GM04503 (cell line): ENCODE results near the gene NDUFS3.
"Not testable (repeated sequence)": the region's sequence is repeated elsewhere in the genome, so short reads cannot be mapped to it uniquely, and the experiment has no call there.

ENCODE experiments used
- DNase-seq: peaks from one replicate; pipeline ENCODE4 v3.0.0-alpha.2; 2012; ENCODE audit warnings: low read depth

The NDUFS3 gene

DNA sequence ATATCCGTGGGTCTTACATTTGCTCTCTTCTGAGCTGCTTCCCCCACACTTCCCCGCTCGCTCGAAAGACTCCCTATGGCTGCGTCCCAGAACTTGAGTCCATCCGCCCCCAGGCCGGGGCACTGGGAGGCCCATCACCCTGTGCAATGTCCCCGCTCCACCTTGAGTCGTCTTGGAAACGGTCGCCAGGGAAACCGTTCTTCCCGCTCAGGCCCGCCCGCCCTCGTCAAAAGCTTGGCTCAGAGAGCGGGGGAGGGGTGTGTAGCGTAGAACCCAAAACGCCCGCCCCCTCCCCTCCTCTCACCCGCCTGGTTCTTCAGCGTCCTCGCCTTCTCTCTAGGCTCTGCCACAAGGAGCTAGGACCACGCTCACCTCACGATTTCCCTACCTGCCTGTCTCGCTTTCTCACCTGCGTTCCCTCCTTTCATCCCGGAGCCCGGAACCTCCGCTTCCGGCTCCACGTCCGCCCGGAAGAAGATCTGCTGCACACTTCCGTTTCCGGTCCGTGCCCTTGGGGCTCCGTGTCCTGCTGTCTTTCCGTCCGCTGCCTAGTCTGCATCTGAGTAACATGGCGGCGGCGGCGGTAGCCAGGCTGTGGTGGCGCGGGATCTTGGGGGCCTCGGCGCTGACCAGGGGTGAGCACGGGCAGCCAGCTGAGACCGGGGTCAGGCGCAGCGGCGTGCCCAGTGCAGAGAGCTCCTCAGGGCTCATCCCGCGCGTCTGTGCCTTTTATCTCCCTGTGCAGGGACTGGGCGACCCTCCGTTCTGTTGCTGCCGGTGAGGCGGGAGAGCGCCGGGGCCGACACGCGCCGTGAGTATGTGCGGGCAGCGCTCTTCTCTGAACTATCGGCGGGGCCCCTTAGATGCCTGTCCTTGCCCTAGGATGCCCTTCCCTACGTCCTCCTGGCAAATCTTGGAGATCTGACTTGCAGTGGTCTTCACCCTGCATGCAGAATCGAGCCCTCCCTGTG is at the start of gene NDUFS3, which contains the start of gene KBTBD4:
NDUFS3 (plus strand) TSS at position 551 of the 971 bp plus-strand sequence; CDS start at position 569, 18 bp downstream.
KBTBD4 (minus strand) TSS at position 447 of the 971 bp plus-strand sequence; CDS start at position 428, 19 bp downstream.
- peak; percentile 47 for DNase-seq

DNA sequence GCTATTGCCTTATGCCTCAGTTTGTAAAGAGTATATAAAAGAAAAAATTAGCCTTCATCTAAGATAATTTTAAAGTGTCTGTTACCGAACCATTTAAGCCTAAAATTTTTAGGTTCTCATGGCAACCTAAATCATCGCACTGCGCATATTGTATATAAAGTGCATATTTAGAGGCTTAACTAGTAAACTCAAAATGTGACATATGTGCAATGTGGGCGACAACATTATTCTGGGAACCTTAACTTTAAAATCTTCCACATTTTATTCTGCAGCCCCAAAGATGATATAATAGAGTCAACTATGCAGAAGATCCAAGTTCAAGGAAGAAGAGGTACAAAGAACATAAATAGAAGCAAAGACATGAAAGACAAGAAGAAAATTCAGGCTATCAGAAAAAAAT is 48.9 kb upstream of the NDUFS3 start:
- no peak for DNase-seq

DNA sequence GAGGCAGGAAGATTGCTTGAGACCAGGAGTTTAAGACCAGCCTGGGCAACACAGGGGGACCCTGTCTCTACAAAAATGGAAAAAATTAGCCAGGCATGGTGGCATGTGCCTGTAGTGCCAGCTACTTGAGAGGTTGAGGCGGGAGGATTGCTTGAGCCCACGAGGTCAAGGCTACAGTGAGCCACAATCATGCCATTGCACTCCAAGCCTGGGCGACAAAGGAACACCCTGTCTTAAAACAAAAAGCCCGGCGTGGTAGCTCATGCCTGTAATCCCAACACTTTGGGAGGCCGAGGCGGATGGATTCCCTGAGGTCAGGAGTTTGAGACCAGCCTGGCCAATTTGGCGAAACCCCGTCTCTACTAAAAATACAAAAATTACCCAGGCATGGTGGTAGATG is 48.2 kb upstream of the NDUFS3 start:
- not testable (repeated sequence) for DNase-seq

DNA sequence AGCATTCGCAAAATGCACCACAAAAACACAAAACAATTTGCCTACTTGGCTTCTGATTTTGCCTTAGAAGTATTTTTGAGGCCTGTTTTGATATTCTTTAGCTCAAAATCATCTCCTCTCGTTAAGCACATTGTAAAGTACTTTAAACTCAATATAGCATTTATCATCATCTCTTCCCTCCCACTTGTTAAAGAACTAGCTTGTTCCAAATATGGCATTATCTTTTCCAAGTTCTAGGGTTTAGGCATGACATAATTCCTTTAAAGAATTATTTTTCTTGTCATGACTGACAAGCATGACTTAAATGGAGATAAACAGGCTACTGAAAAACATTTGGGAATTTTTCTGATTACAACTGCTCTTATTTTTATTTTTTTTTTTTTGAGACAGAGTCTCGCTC is 47.2 kb upstream of the NDUFS3 start:
- DNase-seq, result no peak

DNA sequence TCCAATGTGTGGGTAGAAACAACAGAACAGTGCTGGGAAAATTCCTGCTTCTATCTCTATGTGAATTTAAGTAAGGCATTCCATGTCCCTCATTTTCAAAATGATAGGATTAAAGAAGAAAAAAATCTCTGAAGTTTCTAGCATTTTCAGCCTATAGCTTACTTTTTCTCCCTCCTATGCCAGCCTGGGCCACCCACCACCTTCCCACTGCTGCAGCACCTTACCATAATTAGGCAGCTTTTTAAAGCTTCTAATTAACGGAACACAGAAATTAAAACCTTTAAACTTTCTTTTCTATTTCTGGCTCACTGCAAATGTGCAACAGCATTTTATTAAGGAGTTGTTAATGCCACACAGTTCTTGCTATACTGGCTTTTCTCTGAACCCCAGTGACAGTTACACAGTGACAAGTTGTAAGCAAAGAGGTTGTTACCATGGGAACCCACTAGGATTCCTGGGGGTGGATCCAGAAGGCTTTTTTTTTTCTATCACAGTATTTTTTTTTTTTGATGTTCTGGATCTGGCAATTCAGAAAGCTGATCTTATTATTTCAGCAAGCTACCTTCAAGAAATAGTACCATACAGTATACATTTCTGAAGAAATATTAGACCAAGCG is 46.2 kb upstream of the NDUFS3 start:
- DNase-seq, result no peak

DNA sequence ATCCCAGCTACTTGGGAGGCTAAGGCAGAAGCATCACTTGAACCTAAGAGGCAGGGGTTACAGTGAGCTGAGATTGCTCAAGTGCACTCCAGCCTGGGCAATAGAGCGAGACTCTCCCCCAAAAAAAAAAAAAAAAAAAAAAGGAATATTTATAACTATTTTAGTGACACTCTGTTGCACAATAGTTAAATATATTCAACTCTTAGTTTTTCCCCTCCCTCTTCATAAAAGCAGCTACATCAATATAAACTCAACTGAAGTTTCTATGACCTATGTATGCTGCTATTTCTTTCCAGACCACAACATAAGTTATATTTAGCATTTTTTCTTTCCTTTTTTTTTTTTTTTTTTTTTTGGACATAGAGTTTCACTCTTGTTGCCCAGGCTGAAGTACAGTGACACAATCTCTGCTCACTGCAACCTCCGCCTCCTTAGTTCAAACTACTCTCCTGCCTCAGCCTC is 45.2 kb upstream of the NDUFS3 start:
- peak; percentile 48 for DNase-seq

DNA sequence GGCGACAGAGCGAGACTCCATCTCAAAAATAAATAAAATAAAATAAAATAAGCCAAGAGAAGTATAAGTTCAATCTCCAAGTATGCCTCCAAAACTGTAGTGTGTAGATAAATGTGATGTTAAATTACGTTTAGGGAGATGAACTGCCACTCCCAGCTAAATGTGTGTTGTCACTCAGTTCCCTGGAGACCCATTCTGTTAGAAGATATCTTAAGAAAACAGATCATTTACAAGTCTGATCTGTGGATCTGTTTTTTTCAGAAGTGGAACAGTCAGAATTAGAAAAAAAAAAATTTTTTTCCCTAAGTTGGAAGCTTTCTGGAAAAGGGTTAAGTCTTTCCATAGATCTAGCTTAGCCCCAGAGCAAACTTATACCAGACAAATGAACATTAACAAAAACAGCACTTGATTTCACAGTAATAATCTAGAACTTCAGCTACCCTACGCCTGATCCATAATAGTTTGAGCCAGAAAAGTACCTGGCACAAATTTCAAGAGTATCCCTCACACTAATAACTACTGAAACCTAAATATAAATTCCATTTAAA is 44.1 kb upstream of the NDUFS3 start:
- DNase-seq, result no peak

DNA sequence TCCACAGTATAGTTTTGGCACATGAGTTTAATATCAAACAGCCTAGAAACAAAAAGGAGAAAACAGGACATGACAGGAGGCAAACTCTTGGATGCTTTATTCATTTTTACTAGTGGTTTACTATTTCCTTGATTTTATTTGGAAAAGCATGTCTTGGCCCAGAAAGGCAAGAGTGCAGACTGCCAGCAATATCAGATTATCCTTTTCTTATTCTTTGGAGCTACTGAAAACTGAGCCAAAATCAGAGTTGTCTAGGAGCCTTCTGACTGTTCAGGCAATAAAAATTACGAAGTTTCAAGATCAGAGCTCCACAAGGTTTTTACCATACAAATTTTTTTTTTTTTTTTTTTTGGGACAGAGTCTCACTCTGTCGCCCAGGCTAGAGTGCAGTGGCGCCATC is 42.0 kb upstream of the NDUFS3 start:
- DNase-seq, result no peak

DNA sequence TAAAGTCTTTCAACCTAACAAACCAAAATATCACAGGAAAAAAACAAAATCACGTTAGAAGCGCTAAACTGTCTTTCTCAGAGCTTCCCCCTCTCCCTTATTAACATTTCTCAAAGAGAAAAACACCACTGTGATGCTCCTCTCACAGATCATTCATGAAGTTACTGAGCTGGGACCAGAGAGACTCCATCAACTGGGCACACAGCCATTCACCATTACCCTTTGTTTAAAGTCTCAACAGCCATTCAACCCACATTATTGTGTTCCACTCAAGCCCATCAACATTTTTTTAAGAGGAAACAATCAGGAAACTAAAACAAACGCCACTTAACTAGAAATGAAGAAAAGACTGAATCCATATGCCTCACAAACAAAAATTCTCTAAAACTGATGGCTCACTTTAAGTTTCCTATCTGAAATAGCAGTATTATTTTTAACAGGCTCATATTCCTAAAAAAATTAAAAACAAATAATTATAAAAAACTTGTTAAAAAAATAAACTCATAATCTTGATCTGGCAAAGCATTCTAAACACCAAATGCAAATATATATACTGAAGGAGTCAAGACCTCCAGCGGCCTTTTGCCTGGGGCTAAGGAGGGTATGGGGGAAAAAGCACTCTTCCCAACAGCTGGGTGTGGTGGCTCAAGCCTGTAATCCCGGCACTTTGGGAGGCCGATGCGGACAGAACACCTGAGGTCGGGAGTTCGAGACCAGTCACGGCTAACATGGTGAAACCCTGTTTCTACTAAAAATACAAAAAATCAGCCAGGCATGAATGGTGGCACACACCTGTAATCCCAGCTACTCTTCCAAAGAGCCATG is 39.9 kb upstream of the NDUFS3 start:
- no peak for DNase-seq

DNA sequence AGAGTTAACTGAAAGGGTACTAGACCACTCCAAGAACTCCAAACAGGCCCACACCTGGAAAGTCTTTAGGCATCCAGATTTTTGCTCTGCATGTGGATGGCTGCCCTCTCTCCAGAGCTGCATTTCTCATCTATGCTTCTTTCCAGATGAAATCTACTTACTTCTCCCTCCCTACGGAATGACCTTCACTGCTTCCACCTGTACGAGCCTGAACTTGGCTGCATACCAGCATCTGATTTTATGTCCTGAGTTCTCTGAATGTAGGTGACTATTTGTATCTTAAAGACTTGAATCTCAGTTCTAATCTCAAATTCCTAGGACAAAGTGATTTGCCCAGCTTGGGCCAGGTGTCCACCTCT is 39.2 kb upstream of the NDUFS3 start:
- no peak for DNase-seq

DNA sequence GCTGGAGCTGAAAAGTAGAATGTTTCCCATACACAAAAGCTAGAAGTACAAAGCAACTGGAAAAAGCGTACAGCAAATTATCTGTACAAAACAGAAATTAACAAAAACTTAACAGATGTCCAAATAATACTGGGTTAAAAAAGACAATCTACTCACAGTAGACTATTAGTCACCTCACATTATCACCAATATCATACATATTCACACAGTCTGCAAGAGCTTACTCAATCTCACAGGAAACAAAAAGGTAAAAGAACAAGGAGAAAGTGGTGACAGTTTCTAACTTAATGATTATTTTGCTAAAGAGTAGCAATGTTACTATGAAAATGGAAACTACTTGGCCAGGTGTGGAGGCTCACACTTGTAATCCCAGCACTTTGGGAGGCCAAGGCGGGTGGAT is 37.8 kb upstream of the NDUFS3 start:
- no peak for DNase-seq

DNA sequence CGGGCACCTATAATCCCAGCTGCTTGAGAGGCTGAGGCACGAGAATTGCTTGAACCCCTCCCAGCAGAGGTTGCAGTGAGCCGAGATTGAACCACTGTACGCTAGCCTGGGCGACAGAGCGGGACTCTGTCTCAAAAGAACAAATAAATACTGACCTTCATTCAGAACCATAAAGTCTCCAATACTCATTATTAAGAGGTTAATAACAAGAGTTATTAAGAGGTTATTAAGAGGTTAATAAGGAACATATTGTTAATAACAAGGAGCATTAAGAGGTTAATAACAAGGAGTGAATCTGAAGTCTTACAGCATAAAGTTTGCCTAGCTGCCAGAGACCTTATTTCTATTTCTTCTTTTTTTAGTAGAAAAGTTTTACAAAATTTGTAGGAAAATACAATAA is 33.6 kb upstream of the NDUFS3 start:
- DNase-seq, result no peak

DNA sequence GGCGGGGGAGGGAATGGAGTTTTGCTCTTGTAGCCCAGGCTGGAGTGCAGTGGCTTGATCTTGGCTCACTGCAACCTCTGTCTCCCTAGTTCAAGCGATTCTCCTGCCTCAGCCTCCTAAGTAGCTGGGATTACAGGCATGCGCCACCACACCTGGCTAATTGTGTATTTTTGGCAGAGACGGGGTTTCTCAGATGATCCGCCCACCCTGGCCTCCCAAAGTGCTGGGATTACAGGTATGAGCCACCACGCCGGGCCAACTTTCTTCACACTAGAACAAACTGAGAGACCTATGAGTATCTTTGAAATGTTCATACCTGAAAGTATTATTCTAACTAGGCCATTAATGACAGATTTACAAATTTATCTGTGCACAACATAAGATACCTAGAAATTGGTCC is 32.6 kb upstream of the NDUFS3 start:
- DNase-seq, result not testable (repeated sequence)

DNA sequence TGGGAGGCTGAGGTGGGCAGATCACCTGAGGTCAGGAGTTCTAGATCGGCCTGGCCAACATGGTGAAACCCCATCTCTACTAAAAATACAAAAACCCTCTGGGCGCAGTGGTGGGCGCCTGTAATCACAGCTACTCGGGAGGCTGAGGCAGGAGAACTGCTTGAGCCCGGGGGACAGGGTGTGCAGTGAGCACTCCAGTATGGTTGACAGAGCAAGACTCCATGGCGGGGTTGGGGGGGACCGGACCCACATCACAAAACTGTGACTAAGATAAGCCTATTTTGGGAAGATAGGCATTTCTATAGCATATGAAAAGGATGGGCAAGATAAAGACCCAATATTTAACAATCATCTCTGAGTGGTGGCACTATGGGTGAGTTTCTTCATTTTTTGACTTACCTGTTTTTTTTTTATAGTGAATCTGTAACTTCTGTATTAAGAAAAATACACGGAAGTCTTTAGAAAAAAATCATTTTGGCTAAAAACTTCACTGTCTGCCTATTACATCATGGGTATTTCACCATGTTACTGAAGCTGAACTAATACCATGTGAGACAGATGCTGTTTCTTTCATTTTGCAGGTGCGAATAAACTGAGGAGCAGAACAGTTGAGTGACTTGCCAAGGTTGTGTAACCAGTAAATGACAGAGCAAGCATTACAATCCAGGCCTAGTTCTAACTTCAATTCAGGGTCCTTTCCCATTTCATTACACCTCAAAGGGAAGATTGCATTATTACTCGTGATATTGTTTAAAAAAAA is 28.4 kb upstream of the NDUFS3 start:
- DNase-seq, result no peak

DNA sequence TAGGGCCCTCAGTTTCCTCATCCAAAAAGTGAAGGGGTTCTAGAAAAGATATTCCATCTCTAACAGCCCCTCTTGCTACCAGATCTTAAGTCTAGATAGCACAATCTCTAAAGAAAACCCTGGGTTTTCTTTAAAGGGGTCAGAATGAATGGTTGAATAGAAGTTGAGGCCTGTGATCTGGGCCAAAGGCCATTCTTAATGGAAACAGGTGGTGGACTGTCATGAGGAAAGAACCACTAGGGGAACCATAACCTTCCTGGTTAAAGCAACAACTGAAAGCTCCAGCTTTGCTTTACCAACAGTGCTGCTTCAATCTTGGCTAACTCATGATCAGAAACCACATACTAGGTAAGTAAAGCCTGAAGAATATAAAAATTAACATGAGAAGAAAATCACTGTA is 27.8 kb upstream of the NDUFS3 start:
- DNase-seq, result no peak

DNA sequence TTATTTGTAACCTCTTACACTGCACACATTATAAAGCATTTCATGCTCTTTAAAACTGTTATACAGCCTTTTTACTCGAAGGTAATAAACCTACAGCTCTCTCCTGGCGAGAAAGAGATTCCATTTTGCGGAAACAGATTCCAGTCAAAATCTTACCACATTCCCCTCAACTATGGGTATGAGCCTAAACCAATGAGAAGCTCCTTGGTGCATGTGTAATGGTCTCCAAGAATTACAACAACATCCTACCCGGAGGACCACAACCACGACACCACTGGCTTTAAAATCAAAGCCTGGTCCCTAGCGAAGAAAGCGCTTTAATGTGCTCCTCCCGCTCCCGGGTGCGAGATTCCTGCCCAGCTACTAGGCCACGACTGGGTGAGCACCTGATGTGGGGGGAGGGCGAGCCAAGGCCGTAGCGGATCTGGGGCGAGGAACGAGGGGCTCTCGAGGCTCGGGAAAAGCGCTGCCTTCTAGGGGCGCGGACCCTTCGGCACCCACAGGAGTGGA is 26.8 kb upstream of the NDUFS3 start:
- DNase-seq, result no peak

DNA sequence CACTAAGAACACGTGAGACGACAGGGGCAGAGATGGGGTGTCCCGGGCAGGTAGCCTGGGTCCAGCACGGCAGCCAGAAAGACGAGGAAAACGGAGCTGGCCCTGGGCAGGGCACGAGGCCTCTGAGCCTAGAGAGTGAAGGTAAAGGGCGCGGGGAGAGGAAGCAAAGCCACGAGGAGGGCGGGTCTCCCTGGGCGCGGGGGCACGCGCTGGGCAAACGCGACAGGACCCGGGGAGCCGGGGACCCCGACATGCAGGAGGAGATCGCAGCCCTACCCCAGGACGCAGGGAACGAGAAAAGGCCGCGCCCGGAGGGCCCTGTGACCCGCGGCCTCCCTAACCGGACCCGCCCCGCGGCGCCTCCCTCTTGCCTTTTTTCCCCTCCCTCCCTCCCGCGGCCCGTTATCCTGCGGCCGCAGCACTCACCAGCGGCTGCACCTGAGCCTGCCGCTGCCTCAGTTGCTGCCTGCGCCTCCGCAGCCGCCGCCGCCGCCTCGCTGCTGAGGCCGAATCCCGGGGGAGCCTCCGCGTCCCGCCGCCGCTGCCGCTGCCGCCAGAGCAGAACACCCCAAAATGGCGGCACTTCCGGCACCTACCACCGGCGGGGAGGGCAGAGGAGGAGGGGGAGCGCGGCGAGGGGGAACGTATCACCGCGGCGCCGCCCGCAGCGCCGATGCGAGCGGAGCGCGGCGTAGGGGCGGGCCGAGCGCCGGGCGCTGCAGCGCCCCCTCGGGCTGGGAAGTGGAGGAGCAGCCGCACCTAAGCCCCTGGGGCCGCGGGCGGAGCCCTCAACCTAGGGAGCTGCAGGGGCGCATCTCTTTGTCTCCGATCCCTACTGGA is 26.1 kb upstream of the NDUFS3 start, which contains the start of gene CELF1:
CELF1 (minus strand) TSS at position 567 of the 840 bp plus-strand sequence. CDS start 53,609 bp downstream, outside the sequence.
- no peak for DNase-seq

DNA sequence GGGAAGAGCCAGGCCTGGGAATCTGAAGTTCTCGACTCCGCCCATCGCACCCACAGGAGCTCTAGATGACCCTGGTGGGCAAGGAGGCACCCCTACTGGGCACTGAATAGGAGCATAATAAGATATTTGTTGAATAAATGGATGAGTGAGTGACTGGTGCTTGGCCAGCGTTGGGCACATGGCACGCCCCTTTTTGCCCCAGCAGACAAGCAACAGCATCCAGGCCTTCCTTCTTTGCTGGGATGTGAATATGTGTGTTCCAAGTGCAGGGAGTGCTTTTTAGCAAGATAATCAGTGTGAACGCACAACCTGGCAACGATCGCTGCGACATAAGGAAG is 25.5 kb upstream of the NDUFS3 start:
- DNase-seq, result no peak

DNA sequence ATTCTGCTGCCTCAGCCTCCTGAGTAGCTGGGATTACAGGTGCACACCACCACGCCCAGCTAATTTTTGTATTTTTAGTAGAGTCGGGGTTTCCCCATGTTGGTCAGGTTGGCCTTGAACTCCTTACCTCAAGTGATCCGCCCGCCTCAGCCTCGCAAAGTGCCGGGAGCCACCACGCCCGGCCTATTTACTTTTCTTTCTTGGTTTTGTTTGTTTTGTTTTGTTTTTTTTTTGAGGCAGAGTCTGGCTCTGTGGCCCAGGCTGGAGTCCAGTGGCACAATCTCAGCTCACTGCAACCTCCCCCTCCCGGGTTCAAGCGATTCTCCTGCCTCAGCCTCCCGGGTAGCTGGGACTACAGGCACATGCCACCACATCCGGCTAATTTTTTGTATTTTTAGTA is 21.9 kb upstream of the NDUFS3 start:
- DNase-seq, result not testable (repeated sequence)

DNA sequence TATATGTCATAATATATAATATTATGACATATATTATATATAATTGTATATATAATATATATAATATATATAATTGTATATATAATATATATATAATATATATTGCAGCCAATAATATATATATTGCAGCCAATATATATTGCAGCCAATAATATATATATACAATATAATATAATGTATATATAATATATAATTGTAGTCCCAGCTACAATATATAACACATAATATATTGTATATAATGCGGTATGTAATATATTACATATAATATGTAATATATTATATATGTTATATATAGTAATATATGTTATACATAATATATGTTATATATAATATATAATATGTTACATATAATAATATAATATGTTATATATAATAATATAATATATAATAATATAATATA is 20.2 kb upstream of the NDUFS3 start:
- no peak for DNase-seq
